ENCODE results near the gene BCAN. TPM values are rescaled to one million over a fixed set of nuclear protein-coding genes. Genes with fewer than 3 reads are reported as not detected.

The BCAN gene
- polyA plus RNA-seq, 1 donor (not counting 4 experiments of a cell fraction or from before 2014, with no cell fraction given) = not detected

GRCh38 chr1:156643778-156644092, 1.8 kb downstream of the BCAN start:
- DNase-seq (ENCODE audit: low read depth, low spot score) (no peak), FAIRE-seq (no peak)
- no peaks in the 10 kb centered on the region for H3K4me1 ChIP-seq (ENCODE audit: control insufficient read depth, extremely low read depth, insufficient read depth, low read length)
- no peaks in the 10 kb centered on the region for H3K79me2 ChIP-seq (ENCODE audit: control insufficient read depth, insufficient read depth, low read length)
- H3K9ac ChIP-seq (ENCODE audit: control insufficient read depth, extremely low read depth, insufficient read depth, low read length) = no peak overlapping the region
- H3K36me3 ChIP-seq (ENCODE audit: control insufficient read depth in 2 of 2, extremely low read depth in 1 of 2, insufficient read depth in 2 of 2, low read length in 2 of 2) = no peaks in the 10 kb centered on the region
- dilution Hi-C loops (cut with MboI; ENCODE audit: extremely low pct_ligation_motif_present, low sequenced_read_pairs) = no loop called here
- H2AFZ ChIP-seq (ENCODE audit: control insufficient read depth, low read length) = no peak overlapping the region
- H4K20me1 ChIP-seq (ENCODE audit: control insufficient read depth, extremely low read depth, insufficient read depth, low read length) = no peaks in the 10 kb centered on the region
- H3K27me3 ChIP-seq (ENCODE audit: control insufficient read depth, extremely low read depth, insufficient read depth, low read length) = peaks cover 98% of the 10 kb centered on the region
- H3K9me3 ChIP-seq (ENCODE audit: control insufficient read depth, low read depth, low read length) = no peaks in the 10 kb centered on the region
- TF ChIP-seq CTCF (optimal IDR thresholded peaks at IDR 0.05 in 1 of 3, IDR thresholded peaks at IDR 0.05 in 1 of 3, conservative IDR thresholded peaks at IDR 0.05 in 1 of 3; ENCODE audit: extremely low read depth in 1 of 3, insufficient read depth in 2 of 3, low read length in 3 of 3) = no peak
- TF ChIP-seq EZH2 (IDR thresholded peaks at IDR 0.05; ENCODE audit: low read length) = no peak
- peaks cover 2% of the 10 kb centered on the region for H3K9me1 ChIP-seq (ENCODE audit: control insufficient read depth, extremely low read depth, insufficient read depth, low read length)
- H3K4me2 ChIP-seq (ENCODE audit: control insufficient read depth, extremely low read depth, insufficient read depth, low read depth, low read length) = no peak overlapping the region
- no peak overlapping the region for H3K27ac ChIP-seq (ENCODE audit: control insufficient read depth, insufficient read depth, low read length)
- H3K4me3 ChIP-seq (ENCODE audit: control insufficient read depth in 2 of 3, extremely low read depth in 1 of 3, insufficient read depth in 2 of 3, low read depth in 1 of 3, low read length in 3 of 3) = no peak overlapping the region

GRCh38 chr1:156644146-156644545, 2.2 kb downstream of the BCAN start:
- TF ChIP-seq EZH2 (IDR thresholded peaks at IDR 0.05; ENCODE audit: low read length) (no peak), CTCF (optimal IDR thresholded peaks at IDR 0.05 in 1 of 3, IDR thresholded peaks at IDR 0.05 in 1 of 3, conservative IDR thresholded peaks at IDR 0.05 in 1 of 3; ENCODE audit: extremely low read depth in 1 of 3, insufficient read depth in 2 of 3, low read length in 3 of 3) (no peak)
- H3K36me3 ChIP-seq (ENCODE audit: control insufficient read depth in 2 of 2, extremely low read depth in 1 of 2, insufficient read depth in 2 of 2, low read length in 2 of 2) = no peaks in the 10 kb centered on the region
- no peaks in the 10 kb centered on the region for H3K9me3 ChIP-seq (ENCODE audit: control insufficient read depth, low read depth, low read length)
- H3K27ac ChIP-seq (ENCODE audit: control insufficient read depth, insufficient read depth, low read length) = no peak overlapping the region
- peaks cover 97% of the 10 kb centered on the region for H3K27me3 ChIP-seq (ENCODE audit: control insufficient read depth, extremely low read depth, insufficient read depth, low read length)
- H3K79me2 ChIP-seq (ENCODE audit: control insufficient read depth, insufficient read depth, low read length) = no peaks in the 10 kb centered on the region
- DNase-seq (ENCODE audit: low read depth, low spot score) (no peak), FAIRE-seq (no peak)
- no peaks in the 10 kb centered on the region for H3K4me1 ChIP-seq (ENCODE audit: control insufficient read depth, extremely low read depth, insufficient read depth, low read length)
- H2AFZ ChIP-seq (ENCODE audit: control insufficient read depth, low read length) = no peak overlapping the region
- peaks cover 2% of the 10 kb centered on the region for H3K9me1 ChIP-seq (ENCODE audit: control insufficient read depth, extremely low read depth, insufficient read depth, low read length)
- H3K4me3 ChIP-seq (ENCODE audit: control insufficient read depth in 2 of 3, extremely low read depth in 1 of 3, insufficient read depth in 2 of 3, low read depth in 1 of 3, low read length in 3 of 3) = no peak overlapping the region
- no peaks in the 10 kb centered on the region for H4K20me1 ChIP-seq (ENCODE audit: control insufficient read depth, extremely low read depth, insufficient read depth, low read length)
- no peak overlapping the region for H3K4me2 ChIP-seq (ENCODE audit: control insufficient read depth, extremely low read depth, insufficient read depth, low read depth, low read length)
- dilution Hi-C loops (cut with MboI; ENCODE audit: extremely low pct_ligation_motif_present, low sequenced_read_pairs) = no loop called here
- H3K9ac ChIP-seq (ENCODE audit: control insufficient read depth, extremely low read depth, insufficient read depth, low read length) = no peak overlapping the region

Measured in keratinocyte (primary cell).